GM18868 (cell line): ENCODE measurements around the gene GALNT2.

Experiments
- ATAC-seq: cut with Tn5 transposase; IDR thresholded peaks from one replicate; pipeline ENCODE4 v1.9.1; 2021; ENCODE audit warnings: mild to moderate bottlenecking, moderate library complexity; ENCODE audit not compliant: unreplicated experiment

The GALNT2 gene

GRCh38 chr1:230310381-230311163, 243.5 kb downstream of the GALNT2 start:
- ATAC-seq = peak; percentile 42

DNA sequence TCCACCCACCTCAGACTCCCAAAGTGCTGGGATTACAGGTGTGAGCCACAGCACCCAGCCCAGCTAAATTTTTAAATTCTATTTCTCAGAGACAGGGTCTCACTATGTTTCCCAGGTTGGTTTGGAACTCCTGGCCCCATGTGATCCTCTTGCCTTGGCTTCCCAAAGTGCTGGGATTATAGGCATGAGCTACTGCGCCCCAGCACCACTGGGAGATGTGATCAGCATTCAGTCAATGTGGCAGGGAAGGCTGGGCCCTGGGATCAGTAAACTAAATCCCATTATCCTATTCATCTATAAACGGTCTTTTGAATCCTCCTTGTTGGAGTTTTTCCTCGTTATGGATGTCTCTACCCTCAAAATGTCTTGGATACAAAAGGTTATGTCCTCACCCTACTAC, 245.6 kb downstream of the GALNT2 start:
- ATAC-seq = no peak

- no peak for ATAC-seq
Measured at GRCh38 chr1:230313453-230314141, 246.6 kb downstream of the GALNT2 start.

DNA sequence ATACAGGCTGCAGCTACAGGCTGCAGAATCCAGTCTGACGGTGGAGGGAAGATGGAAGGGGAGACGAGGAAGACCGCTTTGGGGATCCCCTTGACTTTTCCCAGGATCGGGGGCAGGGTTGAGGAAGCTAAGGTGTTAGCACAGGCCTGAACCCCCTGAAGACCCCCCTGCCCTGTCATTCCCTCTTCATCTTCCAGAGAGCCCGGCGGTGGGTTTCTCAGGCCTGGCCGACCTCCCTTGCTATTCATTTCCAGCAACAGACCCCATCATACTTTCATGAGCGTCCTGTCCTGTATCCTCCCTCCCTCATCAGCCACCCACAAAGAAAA, 247.1 kb downstream of the GALNT2 start:
- ATAC-seq = no peak

DNA sequence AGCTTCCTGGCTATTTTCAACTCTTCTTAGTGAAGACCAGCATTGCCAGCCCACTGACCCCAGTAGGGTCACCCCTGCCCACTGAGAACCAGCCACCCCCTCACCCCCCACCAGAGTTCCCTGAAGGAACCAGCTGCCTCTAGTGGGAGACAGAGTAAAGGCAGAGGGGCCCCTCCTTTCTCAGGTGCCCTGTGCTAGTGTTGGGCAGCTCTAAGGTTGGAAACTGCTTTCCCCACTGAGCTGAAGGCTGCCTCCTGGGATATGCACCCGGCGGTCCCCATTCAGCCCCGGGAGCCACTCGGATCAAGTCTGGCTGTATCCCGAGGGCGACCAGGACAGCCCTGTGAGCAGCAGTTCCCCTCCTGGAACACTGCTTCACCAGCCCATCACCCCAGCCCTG, 248.1 kb downstream of the GALNT2 start:
- no peak for ATAC-seq

- ATAC-seq = no peak
Measured at GRCh38 chr1:230316864-230317745, 250.1 kb downstream of the GALNT2 start.

DNA sequence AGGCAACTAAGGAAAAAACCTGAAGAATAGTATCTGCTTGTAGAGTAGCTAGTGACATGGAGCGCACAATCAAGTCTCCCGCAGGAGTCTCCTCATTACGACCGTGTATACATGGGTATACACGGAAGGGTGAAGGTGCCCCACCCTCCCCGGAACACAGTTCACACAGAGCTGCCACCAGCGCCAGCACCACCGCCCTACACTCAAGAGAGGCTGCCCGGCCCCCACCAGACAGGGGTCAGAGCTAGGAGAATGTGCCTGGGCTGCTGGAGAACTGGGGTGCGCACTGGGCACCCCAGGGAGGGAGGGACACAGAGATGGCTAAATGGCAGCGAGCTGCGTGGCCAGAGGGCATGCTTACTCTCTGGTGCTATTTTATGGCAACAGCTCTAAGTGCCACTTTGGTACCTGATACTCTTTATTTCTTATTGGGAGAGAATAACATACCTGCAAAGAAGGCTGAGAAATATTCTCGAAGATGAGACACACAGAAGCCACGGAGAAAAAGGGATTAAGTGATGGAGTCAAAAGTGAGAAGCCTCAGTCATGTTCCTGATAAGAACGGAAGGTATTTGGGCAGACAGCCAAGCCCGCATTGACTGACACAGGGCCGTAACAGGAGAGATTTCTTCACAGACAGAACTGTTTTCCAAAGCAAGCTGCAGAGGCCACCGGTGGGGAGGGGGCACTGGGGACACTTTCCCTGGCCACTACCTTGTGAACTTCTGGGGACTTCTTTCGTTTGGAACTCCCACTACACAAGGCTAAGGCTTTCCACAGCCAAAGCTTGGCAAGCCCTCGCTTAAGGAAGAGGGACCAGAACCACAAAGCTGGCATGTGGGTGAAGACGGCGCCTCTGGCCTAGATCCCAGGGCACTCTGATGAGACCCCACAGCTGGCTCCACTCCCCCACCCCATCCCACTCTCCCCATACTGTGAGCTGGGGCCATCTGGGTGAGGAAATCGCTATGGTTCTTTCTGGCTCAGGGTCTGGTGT, 251.1 kb downstream of the GALNT2 start:
- ATAC-seq = no peak

DNA sequence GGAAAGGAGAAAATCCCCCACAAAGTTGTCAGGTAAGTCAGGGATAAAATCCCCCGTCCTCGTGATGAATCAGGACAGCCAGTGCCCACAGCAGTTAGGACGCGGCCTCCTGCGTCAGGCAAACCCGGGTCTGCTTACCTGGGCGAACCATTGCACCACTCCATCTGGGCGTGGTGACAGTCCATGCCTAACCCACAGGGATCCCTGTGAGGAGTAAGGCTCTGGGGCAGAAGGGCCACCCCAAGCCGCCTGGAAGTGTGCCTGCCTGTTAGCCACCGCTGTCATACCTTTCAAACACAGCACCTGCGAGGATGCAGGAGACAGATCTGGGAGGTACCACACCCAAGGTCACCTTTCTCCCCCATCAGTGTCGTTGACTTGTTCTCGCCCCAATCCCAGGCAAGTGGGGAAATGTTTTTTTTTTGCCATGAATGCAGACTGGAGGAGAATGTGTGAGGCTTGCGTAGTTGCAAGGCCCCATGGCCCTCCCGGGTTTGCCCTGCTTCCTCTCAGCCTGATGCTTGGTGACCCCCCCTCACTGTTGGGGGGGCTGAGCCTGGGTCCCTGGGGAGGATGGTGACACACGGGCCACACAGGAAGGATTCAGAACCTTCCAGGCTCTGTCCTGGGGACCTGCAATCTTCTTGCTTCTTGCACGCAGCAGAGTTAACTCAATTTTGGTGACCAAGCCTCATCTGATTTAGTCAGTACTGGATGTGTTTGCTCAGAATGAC, 252.1 kb downstream of the GALNT2 start:
- ATAC-seq = no peak

DNA sequence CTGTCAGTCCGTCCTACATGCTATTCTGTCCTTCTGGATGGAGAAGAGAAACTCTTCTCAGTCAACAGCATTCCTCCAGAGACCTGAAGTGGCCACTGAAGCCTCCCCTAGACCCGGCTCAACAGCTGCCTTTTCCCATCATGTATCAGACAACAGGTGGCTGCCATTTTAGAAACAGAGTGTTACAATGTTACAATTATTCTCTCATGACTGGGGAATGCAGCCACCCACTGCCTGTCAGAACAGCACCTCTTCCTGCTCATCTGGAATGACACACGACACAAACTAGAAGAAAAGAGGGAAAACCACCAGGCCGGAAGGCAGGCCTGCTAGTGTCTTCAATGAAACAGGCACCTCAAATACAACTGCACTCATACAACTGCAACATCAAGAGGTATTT, 253.8 kb downstream of the GALNT2 start:
- ATAC-seq = no peak

DNA sequence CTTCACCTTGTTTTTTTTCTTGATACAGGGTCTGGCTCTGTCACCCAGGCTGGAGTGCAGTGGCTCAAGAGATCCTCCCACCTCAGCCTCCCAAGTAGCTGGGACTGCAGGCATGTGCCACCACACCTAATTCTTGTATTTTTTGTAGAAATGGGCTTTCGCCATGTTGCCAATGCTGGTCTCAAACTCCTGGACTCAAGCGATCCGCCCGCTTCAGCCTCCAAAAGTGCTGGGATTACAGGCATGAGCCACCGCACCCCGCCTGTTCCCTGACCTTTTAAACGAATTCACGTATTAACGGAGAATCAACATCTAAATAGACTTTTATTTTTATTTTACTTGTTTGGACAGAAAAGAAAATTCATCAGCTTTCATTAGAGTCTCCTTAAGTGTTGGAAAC, 254.3 kb downstream of the GALNT2 start:
- no peak for ATAC-seq

GRCh38 chr1:230321741-230322420, 254.8 kb downstream of the GALNT2 start:
- ATAC-seq = no peak

- no peak for ATAC-seq
Measured at GRCh38 chr1:230322421-230322756, 255.4 kb downstream of the GALNT2 start.

DNA sequence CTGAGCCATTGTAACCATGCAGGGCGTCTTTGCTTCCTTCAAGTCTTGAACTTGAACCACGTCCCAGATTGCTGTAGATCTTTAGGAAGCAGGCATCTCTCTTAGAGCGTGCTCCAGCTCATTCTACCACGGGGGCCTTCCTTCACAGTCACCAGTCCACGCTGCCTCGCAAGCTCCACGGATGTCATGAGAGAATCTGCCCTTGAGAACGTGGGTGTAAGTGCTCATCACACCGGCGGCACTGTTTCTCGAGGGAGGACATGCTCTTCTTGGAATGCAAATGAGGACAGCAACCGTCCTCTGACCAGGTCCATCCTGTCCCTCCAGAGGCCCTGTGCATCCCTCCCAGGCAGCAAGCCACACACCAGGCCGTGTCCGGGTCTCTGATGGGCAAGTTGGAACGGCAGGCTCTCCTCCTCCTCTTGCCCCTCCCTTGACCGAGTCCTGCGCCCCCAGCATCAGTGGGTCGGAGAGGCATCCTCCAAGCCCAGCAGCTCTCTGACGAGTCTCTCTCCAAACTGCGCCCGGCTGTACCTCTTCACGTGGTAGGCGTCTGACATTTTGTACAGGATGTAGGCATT, 256.0 kb downstream of the GALNT2 start:
- ATAC-seq = no peak

DNA sequence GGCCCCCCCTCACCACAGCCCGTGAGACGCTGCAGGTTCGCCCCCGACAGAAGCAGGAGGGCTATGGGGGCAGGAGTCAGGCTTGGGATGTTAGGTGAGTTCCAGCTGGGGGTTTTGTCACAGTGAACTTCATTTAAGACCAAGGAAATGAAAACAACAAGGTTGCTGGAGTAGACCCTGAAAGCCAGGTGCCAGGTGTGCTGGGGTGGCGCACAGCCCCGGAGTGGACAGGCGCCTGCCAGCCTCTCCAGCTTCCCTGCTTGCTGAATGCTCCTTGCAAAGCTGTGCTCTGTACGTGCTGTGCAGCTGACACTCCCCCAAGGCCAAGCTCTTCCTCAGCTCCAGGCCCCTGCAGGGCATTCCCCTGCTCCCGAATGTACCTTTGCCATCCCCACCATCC, 256.6 kb downstream of the GALNT2 start:
- no peak for ATAC-seq

DNA sequence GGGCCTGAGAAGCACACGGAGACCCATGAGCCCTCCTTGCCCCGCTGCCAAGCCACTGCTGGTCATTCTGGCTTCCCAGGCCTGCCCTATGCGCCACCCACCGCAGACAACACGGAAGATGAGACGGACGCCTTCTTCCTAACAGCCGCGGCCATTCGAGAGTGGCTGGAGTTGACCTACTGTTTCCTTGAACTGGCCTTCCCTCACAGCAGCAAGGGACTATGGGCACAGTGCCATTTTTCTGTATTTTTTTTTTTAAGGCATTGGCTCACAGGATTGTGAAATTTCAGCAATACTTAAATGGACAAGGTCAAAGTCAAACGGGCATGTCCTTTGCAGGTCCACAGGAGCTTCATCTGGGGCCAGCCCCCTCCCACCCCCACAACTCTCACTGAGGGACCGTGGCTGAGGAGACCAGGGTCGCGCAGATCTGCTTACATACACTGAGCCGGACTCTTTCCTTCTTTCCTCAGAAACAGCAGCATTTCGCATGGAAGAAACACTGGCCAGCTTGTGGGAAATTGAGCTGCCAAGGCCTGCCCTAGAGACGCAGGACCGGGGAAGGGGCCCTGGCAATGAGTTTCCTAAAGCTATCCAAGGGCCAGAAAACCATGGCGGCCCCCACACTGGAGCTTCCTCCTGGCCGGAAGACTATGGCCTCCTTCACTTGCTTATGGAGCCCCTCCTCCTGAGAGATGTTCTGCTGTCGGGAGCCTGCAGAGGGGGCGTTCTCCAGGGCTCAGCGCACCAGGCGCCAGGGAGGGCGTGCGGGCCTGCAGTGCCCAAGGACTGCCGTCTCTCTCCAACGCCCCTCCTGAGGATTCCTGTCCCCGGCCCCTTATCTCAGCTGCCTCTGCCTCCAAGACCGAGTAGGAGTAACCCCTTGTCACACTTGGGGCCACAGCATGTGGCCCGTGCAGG, 260.2 kb downstream of the GALNT2 start:
- ATAC-seq = no peak

- ATAC-seq = no peak
Measured at GRCh38 chr1:230327892-230328284, 260.9 kb downstream of the GALNT2 start.

DNA sequence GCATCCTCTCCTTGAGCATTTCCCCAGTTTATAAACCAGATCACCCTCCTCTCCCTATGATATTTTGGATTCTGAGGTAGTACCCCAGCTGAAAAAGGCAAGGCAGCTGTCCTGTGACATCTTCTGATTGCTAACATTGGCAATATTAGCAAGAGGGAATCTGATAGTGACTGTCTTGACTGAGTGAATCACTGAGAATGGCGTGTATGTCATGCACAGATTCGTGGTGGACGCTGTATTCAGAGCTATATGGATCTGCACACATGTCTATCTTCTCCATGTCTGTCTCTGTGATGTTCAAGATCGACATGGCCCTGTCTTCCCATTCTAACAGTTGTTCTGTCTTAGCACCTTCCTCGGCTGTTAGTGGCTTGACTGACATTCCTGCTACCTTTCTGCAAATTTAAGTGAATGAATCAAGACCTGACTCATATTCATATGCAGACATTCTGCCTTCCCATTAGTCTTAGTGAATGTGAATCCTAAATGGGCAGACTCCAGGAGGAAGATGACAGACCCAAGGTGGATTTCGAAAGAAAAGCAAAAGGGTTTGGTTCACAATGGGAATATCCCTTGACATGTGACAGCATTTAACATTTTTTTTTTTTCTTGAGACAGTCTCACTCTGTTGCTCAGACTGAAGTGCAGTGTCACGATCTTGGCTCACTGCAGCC, 261.4 kb downstream of the GALNT2 start:
- no peak for ATAC-seq
